NCI-H2196 (cell line): ENCODE results near the gene SAXO1.
"Not testable (repeated sequence)": the region's sequence is repeated elsewhere in the genome, so short reads cannot be mapped to it uniquely, and the experiment has no call there.

Source experiments
- DNase-seq: peaks from one replicate; lab custom pipeline; 2025; ENCODE audit not compliant: unreplicated experiment; lab: John Stamatoyannopoulos, UW

SAXO1 gene

DNA sequence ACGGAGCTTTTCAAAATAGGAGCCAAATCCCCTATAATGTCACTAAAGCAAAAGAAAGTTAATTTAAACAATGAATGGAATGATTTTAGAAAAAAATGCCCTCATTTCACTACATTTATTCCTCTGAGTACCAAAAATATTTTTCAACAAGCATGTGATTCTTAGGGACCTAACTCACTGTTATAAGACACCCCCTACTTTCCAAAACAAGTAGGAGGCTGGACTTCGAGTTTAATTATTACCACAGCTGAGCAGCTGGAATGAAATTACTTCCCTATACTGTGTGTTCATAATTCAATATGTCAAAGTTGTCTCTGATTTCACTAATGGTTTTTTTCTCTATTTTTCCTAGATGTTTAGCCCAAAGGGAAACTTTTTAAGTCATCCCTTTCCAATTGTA, 61.6 kb downstream of the SAXO1 start:
- no peak for DNase-seq

DNA sequence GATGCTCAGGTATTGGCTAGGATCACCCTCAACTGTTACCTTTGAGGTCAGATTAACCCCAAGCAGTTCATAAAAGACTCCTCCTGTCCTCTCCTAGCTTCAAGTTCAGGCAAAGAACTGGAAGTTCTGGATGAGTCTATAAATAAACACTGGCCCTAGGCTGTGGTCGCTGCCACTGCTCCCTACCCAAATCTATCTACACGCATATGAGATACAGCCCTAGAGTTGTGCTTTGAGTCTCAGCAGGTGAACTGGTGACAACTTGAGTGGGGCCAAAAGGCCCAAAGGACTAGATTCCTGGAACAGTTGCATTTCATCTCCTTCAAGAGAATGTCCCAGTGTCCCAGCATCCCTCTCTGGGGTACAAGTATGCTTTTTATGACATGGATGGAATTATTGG, 62.6 kb downstream of the SAXO1 start:
- no peak for DNase-seq

DNA sequence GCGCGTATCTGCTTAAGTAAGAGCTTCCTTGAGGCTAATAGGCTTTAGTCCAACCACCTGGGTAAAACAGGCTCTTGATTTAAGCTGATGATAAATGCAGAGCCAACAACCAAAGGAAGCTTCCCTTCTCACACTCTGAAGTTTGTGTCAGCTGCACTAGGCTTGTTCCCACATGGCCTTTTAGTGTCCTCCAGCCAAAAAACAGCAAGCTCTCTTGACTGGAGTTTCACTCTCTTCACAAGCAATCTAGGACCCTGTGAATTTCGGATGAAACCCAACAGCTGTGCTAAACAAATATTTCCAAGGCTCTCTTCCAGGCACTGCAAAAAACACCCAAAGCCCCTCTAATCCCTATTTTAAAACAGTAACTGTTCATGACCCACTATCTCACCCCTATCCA, 63.9 kb downstream of the SAXO1 start:
- no peak for DNase-seq

DNA sequence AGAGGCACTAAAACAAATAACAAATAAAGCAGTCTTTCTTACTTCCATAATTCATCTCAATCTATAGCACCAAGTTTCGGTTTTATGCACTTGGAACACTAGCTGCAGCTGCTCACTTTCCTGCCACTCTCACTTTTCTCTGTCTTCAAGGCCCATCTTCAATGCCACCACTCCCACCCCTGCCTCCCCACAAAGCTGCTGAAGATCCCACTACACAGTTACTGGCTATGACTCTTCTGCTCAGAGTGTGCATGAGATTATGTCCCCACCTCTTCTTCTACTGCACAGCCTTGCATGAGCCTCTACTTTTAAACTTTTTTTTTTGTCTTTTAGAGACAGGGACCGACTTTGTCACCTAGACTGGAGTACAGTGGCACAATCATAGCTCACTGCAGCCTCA, 77.4 kb downstream of the SAXO1 start:
- DNase-seq, result no peak

DNA sequence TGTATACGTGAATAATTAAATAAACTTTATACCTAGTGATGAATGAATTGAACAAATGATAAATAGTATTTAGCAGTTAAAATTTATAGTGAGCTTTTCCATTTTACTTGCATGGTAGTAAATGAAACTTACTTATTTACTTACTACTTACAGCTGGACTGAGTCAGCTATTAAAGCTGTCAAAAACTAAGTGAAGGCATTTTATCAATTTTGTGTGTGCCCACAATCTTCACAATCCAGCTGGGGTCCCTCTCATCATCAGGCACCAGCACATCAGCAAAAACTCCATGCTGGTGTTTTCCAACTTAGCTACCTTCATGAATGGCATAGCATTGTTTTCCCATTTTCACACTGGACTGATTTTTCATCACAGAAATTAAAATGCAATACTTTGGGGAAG, 81.1 kb downstream of the SAXO1 start:
- DNase-seq, result no peak

DNA sequence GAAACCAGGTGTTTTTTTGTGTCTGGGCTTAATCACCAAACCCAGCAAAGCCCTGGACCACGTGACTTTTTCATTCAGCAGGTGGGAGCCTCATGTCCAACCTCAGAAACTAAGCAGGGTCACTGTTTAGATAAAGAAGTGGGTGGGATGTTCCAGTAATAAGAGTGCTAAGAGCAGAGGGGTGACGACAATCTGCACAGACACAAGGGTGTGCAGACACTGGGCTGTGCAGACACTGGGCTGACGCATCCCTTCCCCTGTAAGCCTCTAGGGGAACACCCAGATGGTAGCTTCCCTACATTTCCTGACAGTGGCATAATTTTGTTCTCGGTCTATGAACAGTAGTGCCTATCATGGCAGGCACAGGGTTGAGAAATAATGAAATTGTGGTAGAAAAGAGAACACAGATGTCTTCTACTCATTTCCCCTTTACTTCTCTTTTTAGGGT, 85.1 kb downstream of the SAXO1 start:
- DNase-seq, result no peak

DNA sequence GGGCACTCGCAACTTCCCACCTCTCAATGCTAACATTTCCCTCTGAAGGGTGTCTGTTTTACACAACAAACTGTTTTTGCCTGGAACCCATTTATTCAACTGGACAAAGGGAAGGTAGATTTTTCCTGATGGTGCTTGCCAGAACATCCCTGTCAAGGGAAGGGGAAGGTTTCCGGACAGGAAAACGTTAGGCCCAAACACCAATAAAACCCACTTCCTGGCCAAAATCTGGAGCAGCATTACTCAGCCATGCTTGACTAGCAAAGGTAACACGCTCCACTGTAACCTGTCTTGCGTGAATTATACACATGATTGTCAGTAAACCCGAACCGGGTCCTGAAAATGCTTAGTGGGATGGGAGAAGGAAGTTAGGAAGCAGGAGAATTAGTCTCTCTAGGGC, 90.2 kb downstream of the SAXO1 start:
- no peak for DNase-seq

DNA sequence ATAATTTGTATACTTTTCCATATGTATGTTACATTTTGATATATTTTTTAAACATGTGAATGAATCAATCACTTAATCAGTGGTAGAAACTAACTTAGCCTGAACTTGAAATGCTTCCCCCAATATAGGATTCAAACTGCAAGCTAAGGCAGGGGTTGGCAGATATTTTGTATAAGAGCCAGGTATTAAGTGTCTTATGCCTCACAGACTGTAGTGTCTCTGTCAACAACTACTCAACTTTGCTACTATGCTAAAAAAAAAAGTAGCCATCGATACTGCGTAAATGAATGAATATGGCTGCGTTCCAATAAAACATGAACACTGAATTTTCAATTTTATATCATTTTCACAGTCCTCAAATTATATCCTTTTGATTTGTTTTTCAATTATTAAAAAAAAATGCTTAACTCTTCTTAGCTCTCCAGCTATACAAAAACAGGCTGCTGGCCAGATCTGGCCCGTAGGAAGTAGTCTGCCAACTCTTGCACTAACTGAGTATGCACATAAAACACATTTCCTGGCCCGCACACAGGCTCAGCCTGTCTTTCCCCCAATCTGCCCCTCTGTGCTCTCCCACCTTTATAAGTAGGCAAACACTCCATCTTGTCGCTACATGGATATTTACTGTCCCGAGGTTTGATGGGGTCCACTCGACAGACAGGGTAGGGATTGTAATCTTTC, 91.8 kb downstream of the SAXO1 start:
- no peak for DNase-seq

DNA sequence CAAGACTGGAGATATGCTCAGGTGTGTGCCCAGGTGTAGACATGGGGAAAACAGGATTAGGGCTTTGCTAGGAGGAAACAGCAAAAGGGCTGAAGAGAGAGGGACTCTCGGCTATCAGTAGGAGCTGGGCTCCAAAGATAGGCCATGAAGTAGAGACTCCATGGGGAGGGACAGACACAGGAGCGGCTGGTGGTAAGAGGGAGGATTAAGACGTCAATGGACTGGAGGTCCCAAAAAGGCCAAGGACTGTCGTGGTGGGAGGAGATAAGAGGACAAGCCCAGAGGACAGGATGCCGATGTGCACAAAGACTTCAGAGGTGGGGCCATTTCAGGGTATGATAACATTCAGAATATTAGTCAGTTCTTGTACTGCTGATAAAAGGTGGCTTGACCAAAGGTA, 93.1 kb downstream of the SAXO1 start:
- DNase-seq, result no peak

DNA sequence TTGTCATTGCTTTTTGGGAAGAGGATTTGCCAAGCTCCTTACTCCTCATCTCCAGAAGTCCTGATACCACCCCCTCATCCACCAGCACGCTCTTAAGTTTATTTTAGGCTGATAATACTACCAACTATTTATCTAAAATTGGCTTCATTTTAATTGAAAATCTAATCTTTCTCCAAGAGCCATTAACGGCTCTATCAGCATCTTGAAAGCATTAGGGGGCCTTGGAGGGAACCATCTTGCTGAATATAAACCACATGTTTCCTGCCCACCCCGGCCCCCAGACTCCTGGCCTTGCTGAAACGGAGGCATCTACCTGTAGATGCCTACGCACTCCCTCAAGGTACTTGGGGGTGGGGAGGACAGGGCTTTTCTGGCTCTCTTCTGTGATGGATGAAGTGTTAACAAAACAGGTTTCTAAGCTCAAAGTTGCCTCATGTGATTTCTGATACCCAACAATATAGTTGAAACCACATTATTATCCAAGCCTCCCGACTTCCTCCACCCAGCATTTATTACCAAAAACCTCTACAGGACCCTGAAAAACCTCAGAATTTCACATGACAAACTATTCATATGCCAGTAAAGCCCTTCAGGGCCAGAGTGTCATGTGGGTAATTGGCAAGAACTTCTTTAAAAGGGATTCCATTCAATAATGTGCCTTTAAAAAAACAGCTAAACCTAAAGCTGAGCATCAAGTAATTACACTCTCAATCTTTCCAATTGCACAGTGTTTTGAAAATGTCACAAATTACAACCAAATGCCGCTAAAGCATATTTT, 96.7 kb downstream of the SAXO1 start:
- no peak for DNase-seq

DNA sequence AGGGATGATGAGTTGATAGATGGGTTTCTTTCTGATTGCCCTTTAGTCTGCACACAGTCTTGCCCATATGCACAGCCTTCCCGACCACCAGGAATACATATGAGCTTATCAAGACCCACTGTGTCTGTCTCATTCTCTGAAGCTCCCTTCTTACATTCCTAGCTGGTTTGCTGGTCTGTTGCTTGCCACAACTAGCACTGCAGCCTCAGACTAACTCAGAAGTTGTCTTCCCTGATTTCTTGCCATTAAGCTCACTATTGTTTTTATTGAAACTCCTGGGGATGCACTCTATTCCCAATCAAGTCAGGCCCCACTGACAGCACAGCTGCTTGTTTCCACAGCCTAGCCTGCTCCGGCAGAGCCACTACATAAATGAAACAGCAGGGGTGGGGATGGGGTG, 97.5 kb downstream of the SAXO1 start:
- DNase-seq, result no peak

DNA sequence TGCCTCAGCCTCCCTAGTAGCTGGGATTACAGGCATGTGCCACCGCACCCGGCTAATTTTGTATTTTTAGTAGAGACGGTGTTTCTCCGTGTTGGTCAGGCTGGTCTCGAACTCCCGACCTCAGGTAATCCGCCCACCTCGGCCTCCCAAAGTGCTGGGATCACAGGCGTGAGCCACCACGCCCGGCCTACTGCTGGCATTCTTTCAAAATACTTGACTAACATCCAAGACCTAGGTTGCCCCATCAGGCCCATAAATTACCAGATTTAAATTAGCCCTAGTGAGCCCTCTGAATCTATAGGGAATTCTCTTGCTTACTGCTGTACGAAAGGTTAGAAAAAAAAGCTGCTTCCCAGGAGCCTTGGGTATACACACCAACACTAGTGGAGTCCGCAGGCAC, 102.4 kb downstream of the SAXO1 start:
- DNase-seq, result not testable (repeated sequence)

DNA sequence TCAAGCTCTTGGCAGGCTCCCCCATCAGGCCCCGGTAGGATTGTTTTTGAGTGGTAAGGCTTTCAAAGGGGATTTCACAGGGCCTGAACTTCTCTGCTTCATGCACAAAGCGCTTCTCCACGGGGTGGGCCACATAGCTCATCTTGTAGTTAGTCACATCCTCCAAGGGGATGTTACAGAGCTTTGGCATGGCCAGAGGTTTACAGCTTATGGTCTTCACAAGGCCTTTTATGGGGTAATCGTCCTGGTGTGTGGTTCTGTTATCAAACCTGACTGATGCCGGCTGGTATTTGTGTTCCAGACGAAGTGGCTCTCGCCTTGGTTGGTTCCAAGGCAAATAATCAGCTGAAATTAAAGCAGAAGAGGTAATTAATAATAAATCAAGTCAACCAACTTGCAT, 104.3 kb downstream of the SAXO1 start:
- DNase-seq, result no peak

DNA sequence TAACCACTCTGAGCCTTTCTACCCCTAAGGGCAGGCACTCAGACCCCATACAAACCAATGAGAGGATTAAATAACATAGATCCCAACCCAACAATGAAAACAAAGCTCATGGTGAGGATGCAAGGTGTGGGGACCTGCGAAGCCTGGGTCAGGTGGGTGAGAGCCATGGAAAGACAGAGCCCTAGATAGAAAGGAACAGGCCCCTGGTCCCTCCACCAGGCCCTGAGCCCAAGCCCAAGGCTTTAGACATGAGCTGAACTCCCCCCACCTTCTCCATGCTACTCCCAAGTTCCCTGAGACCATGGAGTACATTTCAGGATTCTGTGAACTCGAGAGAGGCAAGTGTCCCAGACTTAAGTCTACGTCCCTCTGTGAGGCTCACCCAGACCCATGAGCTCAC, 106.5 kb downstream of the SAXO1 start:
- no peak for DNase-seq

DNA sequence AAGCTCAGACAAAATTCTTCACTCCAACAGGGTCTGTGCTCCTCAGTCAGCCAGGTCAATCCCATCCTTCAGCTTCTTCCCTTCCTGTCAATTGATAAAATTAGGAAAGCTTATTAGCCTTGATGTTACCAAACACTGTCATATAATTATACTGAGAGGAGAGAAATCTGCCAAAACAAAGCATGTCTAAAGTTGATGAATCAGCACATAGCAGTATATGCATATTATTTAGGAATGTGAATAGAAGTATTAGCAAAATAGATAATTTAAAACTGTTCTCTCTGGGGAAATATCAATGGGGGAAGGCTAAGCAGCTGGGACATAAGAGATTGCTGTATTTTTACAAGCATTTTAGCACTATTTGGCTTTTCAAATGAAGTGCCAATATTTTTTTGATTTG, 107.1 kb downstream of the SAXO1 start:
- no peak for DNase-seq

DNA sequence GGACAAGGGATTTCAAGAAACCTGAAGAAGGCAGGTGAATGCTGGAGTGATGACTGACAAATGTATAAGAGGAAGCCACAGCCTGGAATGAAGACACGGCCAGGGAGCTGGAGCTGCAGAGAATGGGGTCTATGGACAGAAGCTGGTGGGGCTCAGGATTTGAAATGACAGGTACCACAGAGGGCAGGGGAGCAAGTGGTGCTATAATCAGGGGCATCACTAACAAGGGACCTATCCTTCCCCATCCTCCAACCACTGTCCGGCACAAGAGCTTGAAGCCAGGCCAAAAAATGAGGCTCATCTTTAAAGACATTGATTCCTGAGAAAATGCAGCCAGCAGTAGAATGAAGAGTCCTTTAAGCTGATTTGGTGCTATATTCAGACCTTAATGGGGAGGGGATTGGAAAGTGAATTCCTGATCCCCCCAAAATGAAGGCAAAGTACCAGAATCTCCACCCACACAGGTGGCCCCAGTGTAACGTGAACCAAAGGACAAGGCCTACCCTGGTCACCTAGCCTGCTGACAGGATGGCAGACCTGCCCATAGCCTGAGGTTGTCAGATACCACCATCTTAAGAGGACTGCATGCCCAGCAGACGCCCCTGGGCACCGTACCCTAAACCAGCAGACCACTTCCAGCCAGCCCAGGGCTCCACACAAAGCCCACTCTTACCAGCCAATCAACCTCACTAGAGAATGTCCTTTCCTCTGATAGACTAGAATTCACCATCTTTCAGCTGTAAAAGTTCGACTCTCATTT, 109.2 kb downstream of the SAXO1 start:
- DNase-seq, result no peak

DNA sequence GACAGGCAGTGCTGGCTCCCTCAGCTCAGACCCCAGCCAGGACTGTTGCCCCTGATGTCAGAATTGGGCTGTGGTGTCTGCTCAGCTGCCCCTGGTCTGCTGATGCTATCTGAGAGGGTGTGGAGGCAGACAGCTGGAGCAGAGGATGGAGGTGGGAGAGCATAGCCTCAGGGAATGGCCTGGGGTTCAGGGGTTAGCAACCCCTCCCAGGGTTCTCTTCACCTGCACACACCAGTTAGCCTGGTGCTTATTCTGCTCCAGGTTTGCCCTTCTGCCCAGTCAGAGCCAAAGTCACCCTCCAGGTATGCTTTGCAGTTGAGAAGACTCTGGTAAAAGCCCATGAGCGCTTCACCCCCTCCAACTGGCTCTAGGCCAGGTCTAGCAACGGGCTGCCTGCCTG, 109.8 kb downstream of the SAXO1 start:
- no peak for DNase-seq

DNA sequence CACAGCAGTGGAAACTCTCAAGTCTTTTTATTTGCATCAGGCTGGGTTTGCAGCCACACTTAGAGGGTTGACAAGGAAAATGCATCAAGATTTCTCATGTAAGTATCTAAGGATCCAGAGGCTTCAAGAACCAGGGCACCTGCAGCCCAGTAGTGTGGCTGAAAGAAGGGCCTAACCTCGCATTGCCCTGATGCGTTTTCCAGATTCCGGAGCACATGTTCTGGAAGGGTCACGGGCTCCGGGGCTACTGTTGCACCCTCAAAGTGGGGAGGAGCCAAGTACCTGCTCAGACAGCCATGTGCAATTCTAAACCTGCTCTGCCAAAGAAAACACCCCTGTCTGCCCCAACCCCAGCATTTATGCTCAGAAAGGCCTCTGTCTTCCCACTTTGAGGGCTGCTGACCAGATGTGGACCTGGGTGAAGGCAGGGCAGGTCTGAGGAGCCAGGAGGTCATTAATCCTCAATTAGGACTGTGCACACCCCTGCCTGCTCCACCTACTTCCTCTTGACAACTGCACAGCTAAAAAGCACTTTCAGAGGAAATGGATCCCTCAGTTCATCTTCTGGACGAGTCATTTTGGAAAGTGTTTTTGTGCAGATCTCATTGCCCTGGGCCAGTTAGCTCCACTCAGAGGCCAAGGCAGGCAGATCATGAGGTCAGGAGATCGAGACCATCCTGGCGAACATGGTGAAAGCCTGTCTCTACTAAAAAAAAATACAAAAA, 110.7 kb downstream of the SAXO1 start:
- DNase-seq, result no peak

DNA sequence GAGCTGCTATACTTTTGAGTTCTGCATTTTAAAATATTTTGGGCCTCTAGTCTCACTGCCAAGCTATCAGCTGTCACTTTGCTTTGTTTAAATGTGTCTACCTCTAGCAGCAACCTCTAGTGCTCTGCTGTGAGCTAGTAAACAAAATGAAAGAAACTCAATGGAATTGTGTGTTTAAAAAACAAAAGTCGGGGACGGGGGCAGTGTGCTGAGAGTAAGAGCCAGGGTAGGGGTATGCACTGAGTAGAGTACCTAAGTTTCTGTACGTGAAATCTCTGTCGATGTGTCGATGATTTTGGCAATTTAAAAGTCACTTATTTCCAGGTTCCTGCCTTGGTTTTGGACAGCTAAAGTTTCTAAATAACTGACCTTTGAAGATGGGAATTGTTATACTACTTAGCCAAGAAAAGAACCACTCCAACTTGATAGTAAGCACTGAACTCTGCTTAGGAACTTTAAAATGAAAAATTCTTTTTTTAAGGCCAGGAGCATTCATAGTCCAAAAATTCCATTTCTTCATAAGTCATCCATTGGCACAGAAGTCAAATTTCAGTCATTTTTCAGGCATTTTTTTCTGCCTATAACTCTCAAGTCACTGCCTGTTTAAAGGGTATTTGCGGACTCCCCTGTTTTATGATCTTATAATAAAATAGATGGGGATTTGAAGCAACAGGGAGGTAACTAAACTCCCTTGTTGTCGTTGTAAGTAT, 111.5 kb downstream of the SAXO1 start:
- DNase-seq, result no peak

DNA sequence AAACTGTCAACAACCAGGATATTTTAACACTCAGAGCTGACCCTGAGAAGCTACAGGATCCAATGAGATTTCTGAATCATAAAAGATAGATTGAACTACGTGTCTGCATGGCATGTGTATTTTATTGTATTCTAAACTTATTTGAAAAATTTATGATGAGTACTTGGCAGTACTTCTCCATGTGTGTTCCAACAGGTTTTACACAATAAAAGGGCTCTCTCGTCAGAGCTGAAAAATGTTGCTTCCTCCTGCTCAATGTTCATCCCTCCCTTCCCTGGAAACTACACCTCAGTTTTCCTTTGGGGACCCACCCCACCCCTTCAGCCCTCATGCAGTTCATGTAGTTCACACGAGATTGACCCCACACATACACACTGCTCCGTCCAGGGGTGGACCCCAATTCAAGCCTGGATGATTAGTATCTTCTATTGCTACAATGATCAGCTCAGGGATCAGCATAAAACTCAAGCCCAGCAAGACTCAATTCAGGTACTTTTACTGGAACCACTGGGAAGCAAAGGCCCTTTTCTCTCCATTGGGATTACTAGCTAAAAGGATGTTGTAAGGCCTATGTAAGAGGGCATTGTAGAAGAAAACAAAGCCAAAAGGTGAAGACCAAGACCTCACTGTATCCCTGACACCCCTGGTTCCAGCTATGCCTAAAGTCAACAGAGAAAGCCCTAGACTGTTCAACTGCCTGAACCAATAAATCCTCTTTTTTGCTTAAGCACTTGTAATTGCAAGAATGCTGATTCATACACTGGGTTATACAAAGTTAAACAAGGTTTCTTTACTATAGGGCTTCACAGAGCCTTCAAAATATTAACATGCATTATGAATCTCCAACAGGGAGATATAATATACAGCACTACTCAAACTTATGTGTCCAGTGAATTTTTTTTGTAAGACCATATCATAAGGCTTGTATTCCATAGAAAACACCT, 112.6 kb downstream of the SAXO1 start:
- DNase-seq, result no peak
